Lower leg skin (tissue), 4 donors: Measurements from ENCODE around the gene DISC1. TPM values are rescaled to one million over a fixed set of nuclear protein-coding genes. Genes with fewer than 3 reads are reported as not detected.

Source experiments
- DNase-seq, 2 donors: peaks; one replicate each; pipeline ENCODE4 v3.0.0-alpha.2; 2019; ENCODE audit warnings: low spot score in 2 of 2
- H3K4me3 ChIP-seq: fragments of 200-600 bp; sonication (generic); 2 replicates; pipeline ENCODE4 v1.5.1; 2017; ENCODE audit warnings: mild to moderate bottlenecking, low read depth; ENCODE audit not compliant: poor library complexity, severe bottlenecking
- POLR2A ChIP-seq, 2 donors: fragments of 450-650 bp; IDR thresholded peaks; one replicate each; pipeline ENCODE4 v1.6.1; 2016 to 2017; ENCODE audit warnings: antibody characterized with exemption in 2 of 2, mild to moderate bottlenecking in 1 of 2, moderate library complexity in 1 of 2
- WGBS, 2 donors: methylation state at CpG; one replicate each; pipeline ENCODE4 v1.1.5; 2018; 5-methylcytosine and 5-hydroxymethylcytosine counted together
- intact Hi-C: fragments of 100-400 bp; cut with DNase I; formaldehyde crosslinking; loops from one replicate; pipeline ENCODE4 v1.15.0; 2023; ENCODE audit warnings: low total_unique reads
- total RNA-seq, 4 donors: library from RNA; depleted of rRNA; stranded (reverse); fragments of >200 nt; gene quantifications; one replicate each; pipeline ENCODE4 v1.1.0, GENCODE V29; 2016
- TF ChIP-seq, protein P1 (sequence below), 3 donors: fragments of 450-650 bp; IDR thresholded peaks; one replicate each; pipeline ENCODE4 v1.5.1; 2016; ENCODE audit warnings: antibody characterized with exemption in 3 of 3, mild to moderate bottlenecking in 3 of 3, moderate library complexity in 2 of 3

Gene DISC1
- total RNA-seq, 4 donors from 2014 or later = 1.6 to 7.4 (median 3.5) TPM

DNA sequence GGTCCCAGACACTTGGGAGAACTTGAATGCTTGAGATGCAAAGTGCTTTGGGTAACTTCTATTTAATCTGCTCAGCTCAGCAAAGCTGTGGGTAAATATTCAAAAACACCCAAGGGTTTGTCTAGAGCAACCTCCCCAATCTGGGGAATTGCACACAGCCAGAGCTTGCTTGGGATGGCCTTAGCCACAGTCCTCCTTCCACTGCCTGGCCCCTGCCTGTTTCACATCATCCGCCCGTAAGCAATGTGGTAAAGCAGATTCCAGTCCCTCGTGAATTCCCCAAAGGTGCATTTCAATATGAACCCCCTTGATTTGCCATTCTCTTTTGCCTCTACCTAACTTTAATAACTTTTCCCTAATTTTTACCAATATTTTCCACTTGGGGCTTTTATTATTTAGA lies 418.1 kb downstream of the DISC1 start:
- H3K4me3 ChIP-seq = no peak overlapping the region
- WGBS, 2 donors = 87 to 92% methylated on average over 3 of the region's 3 CpGs
- intact Hi-C loops = no loop called here
- DNase-seq = no peak
- TF ChIP-seq POLR2A (IDR thresholded peaks at IDR 0.05) = no peak
- TF ChIP-seq, protein P1, sequence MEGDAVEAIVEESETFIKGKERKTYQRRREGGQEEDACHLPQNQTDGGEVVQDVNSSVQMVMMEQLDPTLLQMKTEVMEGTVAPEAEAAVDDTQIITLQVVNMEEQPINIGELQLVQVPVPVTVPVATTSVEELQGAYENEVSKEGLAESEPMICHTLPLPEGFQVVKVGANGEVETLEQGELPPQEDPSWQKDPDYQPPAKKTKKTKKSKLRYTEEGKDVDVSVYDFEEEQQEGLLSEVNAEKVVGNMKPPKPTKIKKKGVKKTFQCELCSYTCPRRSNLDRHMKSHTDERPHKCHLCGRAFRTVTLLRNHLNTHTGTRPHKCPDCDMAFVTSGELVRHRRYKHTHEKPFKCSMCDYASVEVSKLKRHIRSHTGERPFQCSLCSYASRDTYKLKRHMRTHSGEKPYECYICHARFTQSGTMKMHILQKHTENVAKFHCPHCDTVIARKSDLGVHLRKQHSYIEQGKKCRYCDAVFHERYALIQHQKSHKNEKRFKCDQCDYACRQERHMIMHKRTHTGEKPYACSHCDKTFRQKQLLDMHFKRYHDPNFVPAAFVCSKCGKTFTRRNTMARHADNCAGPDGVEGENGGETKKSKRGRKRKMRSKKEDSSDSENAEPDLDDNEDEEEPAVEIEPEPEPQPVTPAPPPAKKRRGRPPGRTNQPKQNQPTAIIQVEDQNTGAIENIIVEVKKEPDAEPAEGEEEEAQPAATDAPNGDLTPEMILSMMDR (IDR thresholded peaks at IDR 0.05) = no peak

- TF ChIP-seq POLR2A (IDR thresholded peaks at IDR 0.05) = no peak
- TF ChIP-seq, protein P1 (IDR thresholded peaks at IDR 0.05) = no peak
- intact Hi-C loops = no loop called here
- no peak for DNase-seq
- WGBS, 2 donors = 64% methylated on average over 8 of the region's 8 CpGs
- no peak overlapping the region for H3K4me3 ChIP-seq
Observed at GRCh38 chr1:232045139-232045994, 418.8 kb downstream of the DISC1 start.

DNA sequence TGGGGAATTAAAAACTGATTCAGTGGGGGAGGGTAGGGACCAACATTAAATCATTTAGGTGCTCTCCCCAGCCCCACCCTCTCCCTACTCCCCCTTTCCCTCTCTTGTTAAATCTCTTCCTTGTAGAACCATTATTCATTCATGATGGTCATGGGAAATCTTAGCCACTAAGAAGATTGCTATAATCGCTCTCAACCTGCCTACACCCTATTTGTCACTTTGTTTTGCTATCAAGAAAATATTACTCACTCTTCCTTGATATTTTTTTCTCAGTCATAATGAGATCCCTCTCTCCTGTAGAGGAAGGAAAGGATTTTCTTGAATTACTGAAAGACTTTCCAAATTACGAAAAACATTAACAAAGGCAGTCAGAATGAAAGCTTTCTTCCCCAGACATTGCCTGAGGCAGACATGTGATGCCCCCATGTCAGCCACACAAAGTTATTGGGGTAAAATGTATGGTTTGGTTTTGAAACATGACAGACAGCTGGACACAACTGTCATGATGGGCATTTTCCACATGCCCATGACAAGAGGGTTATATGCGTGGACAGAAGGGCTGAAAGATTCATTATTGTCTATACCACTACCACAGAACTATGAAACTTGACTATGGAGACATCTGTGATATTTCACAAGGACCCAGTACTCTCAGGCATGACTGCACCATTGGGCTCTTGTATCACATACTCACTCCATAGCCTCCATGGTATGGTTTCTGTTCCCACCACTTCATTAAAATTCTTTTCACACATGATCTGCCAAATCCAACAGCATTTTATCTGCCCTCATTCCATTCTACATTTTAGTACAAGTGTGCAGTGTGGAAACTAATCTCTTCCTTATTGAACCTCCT lies 420.1 kb downstream of the DISC1 start:
- WGBS, 2 donors = 82 to 85% methylated on average over 3 of the region's 3 CpGs
- intact Hi-C loops = no loop called here
- TF ChIP-seq, protein P1 (IDR thresholded peaks at IDR 0.05) = no peak
- TF ChIP-seq POLR2A (IDR thresholded peaks at IDR 0.05) = no peak
- DNase-seq = no peak
- no peak overlapping the region for H3K4me3 ChIP-seq

DNA sequence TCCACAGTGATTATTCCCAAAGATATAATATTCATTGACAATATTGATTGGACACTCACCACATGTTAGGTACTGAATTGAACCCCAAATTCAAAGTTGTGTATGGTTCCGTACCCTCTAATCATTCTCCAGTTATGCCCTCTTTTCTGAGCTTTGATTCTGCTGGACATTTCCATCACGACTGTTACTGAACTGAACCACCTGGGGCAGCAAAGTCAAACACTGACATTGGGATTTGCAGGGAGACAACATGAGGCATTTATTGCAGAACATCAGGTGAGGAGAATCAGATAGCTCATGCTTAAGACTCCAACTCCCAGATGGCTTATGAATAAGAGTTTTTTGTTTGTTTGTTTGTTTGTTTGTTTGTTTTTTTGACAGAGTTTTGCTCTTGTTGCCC lies 420.9 kb downstream of the DISC1 start:
- no peak for DNase-seq
- 81 to 93% methylated on average over 2 of the region's 2 CpGs for WGBS, 2 donors
- no peak for TF ChIP-seq POLR2A (IDR thresholded peaks at IDR 0.05)
- TF ChIP-seq, protein P1 (IDR thresholded peaks at IDR 0.05) = no peak
- intact Hi-C loops = no loop called here
- no peak overlapping the region for H3K4me3 ChIP-seq

DNA sequence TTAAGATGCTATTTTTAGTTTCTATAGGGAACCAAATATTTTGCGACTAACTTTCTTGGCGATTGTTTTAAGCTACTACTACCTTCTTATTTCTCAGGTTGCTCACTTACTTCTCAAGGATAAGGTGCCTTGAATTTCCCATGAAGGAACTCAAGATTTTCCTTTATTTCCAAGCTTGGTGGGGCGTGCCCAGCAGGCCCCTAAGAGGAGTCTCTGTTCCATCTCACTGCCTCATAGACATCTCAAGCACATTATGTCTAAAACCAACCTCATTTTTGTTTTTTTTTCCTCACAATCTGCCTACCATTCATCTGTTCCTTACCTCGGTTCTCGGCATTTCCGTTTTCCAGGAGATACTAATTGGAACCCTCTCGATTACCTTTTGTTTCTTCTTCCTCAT lies 421.9 kb downstream of the DISC1 start:
- intact Hi-C loops = no loop called here
- 87 to 93% methylated on average over 7 of the region's 7 CpGs for WGBS, 2 donors

More for the DNA sequence above, 421.9 kb downstream of the DISC1 start:
- H3K4me3 ChIP-seq = no peak overlapping the region
- TF ChIP-seq, protein P1 (IDR thresholded peaks at IDR 0.05) = no peak
- no peak for TF ChIP-seq POLR2A (IDR thresholded peaks at IDR 0.05)
- DNase-seq = no peak
